HEK293T (cell line): ENCODE measurements around the gene TRAPPC10.

ENCODE experiments used
- BHLHE40 ChIP-seq: fragments of 450-650 bp; IDR thresholded peaks from 2 replicates; pipeline ENCODE4 v1.6.1; 2016; ENCODE audit warnings: mild to moderate bottlenecking, moderate library complexity, borderline replicate concordance
- CTBP1 ChIP-seq: fragments of 450-650 bp; IDR thresholded peaks from 2 replicates; pipeline ENCODE4 v1.6.1; 2016; ENCODE audit warnings: borderline replicate concordance
- FOXM1 ChIP-seq: fragments of 450-650 bp; IDR thresholded peaks from 2 replicates; pipeline ENCODE4 v1.6.1; 2017; ENCODE audit warnings: mild to moderate bottlenecking, borderline replicate concordance
- HDGF ChIP-seq: fragments of 450-650 bp; IDR thresholded peaks from 2 replicates; pipeline ENCODE4 v1.6.1; 2017; ENCODE audit warnings: antibody characterized with exemption, borderline replicate concordance
- L3MBTL2 ChIP-seq: fragments of 450-650 bp; conservative IDR thresholded peaks from 2 replicates; pipeline ENCODE4 v1.6.1; 2016; ENCODE audit warnings: mild to moderate bottlenecking
- LEF1 ChIP-seq: fragments of 450-650 bp; IDR thresholded peaks from 2 replicates; pipeline ENCODE4 v1.6.1; 2017; ENCODE audit warnings: mild to moderate bottlenecking, borderline replicate concordance
- PKNOX1 ChIP-seq: fragments of 450-650 bp; IDR thresholded peaks from 2 replicates; pipeline ENCODE4 v1.6.1; 2016
- SP1 ChIP-seq: fragments of 450-650 bp; IDR thresholded peaks from 2 replicates; pipeline ENCODE4 v1.6.1; 2017
- SUZ12 ChIP-seq: fragments of 450-650 bp; IDR thresholded peaks from 2 replicates; pipeline ENCODE4 v1.6.1; 2016; ENCODE audit warnings: mild to moderate bottlenecking
- TARDBP ChIP-seq: fragments of 450-650 bp; IDR thresholded peaks from 2 replicates; pipeline ENCODE4 v1.6.1; 2016

- no peak for TF ChIP-seq FOXM1
- TF ChIP-seq L3MBTL2: no peak
- TF ChIP-seq SP1: no peak
- no peak for TF ChIP-seq CTBP1
- no peak for TF ChIP-seq LEF1
- TF ChIP-seq PKNOX1: no peak
- TF ChIP-seq HDGF: no peak
- no peak for TF ChIP-seq TARDBP
- no peak for TF ChIP-seq BHLHE40
- no peak for TF ChIP-seq SUZ12
Measured at GRCh38 chr21:44049182-44049581, 37.1 kb downstream of the TRAPPC10 start.
